A673 (cell line): ENCODE data around the gene RPS21. TPM values are rescaled to one million over a fixed set of nuclear protein-coding genes. Genes with fewer than 3 reads are reported as not detected.

Experiments
- BruUV-seq: library from RNA; stranded (reverse); fragments of 400-500 nt; replicated peaks from 2 replicates; lab custom pipeline; 2021; lab: Mats Ljungman, UMichigan
- CTCF ChIA-PET: fragments of 300-600 bp; sonication (Branson Sonifier 250); formaldehyde crosslinking; loops from one replicate; lab custom pipeline; 2022; ENCODE audit warnings: antibody characterized with exemption; lab: Charles Lee
- POLR2A ChIA-PET: fragments of 300-600 bp; sonication (Branson Sonifier 250); formaldehyde crosslinking; loops from one replicate; lab custom pipeline; 2022; ENCODE audit warnings: antibody characterized with exemption; ENCODE audit not compliant: low non-redundant PET; lab: Charles Lee
- DNase-seq: peaks from one replicate; pipeline ENCODE4 v3.0.0-alpha.2; 2015; ENCODE audit warnings: low spot score
- H3K27ac ChIP-seq: fragments of 200-600 bp; sonication (generic); 2 replicates; pipeline ENCODE4 v1.5.1; 2016; ENCODE audit warnings: mixed run types, low read depth, mild to moderate bottlenecking, mixed read lengths, antibody characterized with exemption, low read length; ENCODE audit not compliant: poor library complexity, severe bottlenecking
- H3K27me3 ChIP-seq: fragments of 200-600 bp; sonication (generic); replicated peaks from 2 replicates; pipeline ENCODE4 v1.6.1; 2017; ENCODE audit warnings: mixed run types, low read depth, mild to moderate bottlenecking, mixed read lengths, antibody characterized with exemption, low read length; ENCODE audit not compliant: insufficient read depth, poor library complexity
- H3K36me3 ChIP-seq: fragments of 200-600 bp; sonication (generic); 2 replicates; pipeline ENCODE4 v1.6.1; 2016; ENCODE audit warnings: mixed run types, mild to moderate bottlenecking, mixed read lengths, antibody characterized with exemption, low read length; ENCODE audit not compliant: insufficient read depth, poor library complexity, severe bottlenecking
- H3K4me1 ChIP-seq: fragments of 200-600 bp; sonication (generic); 2 replicates; pipeline ENCODE4 v1.6.1; 2017; ENCODE audit warnings: mixed run types, mild to moderate bottlenecking, mixed read lengths, antibody characterized with exemption, low read length; ENCODE audit not compliant: insufficient read depth, poor library complexity, severe bottlenecking
- H3K4me3 ChIP-seq: fragments of 200-600 bp; sonication (generic); 2 replicates; pipeline ENCODE4 v1.5.1; 2016; ENCODE audit warnings: low read depth, mixed run types, mild to moderate bottlenecking, mixed read lengths, low read length; ENCODE audit not compliant: poor library complexity, severe bottlenecking
- H3K9me3 ChIP-seq: fragments of 200-600 bp; sonication (generic); 2 replicates; pipeline ENCODE4 v1.6.1; 2016; ENCODE audit warnings: mixed run types, low read depth, mild to moderate bottlenecking, mixed read lengths, antibody characterized with exemption, low read length; ENCODE audit not compliant: poor library complexity, severe bottlenecking
- CTCF ChIP-seq: fragments of 300-800, 200-600 bp; sonication (generic); conservative IDR thresholded peaks from 2 replicates; pipeline ENCODE4 v1.5.1; 2017; ENCODE audit warnings: low read depth, mild to moderate bottlenecking, antibody characterized with exemption, low read length, moderate library complexity, mixed read lengths
- EZH2 ChIP-seq: fragments of 200-600 bp; sonication (generic); IDR thresholded peaks from 2 replicates; pipeline ENCODE4 v1.6.1; 2017; ENCODE audit warnings: borderline replicate concordance, low read depth, mild to moderate bottlenecking, mixed read lengths, antibody characterized with exemption, low read length; ENCODE audit not compliant: poor library complexity, severe bottlenecking
- intact Hi-C: fragments of 100-400 bp; cut with micrococcal nuclease; formaldehyde crosslinking; loops from one replicate; pipeline ENCODE4 v1.10.0; 2022; ENCODE audit not compliant: unreplicated experiment
- total RNA-seq: library from RNA; stranded (reverse); gene quantifications from 2 replicates; pipeline ENCODE4 v1.2.3, GENCODE V29; 2021

Gene RPS21
- total RNA-seq, 1 experiment from 2014 or later = 1,506 TPM

- no peak for TF ChIP-seq EZH2
- TF ChIP-seq CTCF = no peak
- intact Hi-C loops = no loop called here
- H3K4me3 ChIP-seq = no peak overlapping the region
- ChIA-PET POLR2A (no interaction called here), CTCF (no interaction called here)
- no peak for DNase-seq
- H3K9me3 ChIP-seq = no peaks in the 10 kb centered on the region
- H3K4me1 ChIP-seq = no peaks in the 10 kb centered on the region
- H3K27me3 ChIP-seq = no peaks in the 10 kb centered on the region
- no peaks in the 10 kb centered on the region for H3K36me3 ChIP-seq
- no peak overlapping the region for H3K27ac ChIP-seq
- BruUV-seq = no TSS peak
These were observed 30.9 kb upstream of the RPS21 start for GRCh38 chr20:62355878-62356588.

- no peak overlapping the region for H3K4me3 ChIP-seq
- BruUV-seq = no TSS peak
- POLR2A ChIA-PET = no interaction called here
- no peak overlapping the region for H3K27ac ChIP-seq
- DNase-seq = no peak
- H3K27me3 ChIP-seq = no peaks in the 10 kb centered on the region
- H3K9me3 ChIP-seq = no peaks in the 10 kb centered on the region
- H3K36me3 ChIP-seq = no peaks in the 10 kb centered on the region
- TF ChIP-seq CTCF (no peak), EZH2 (no peak)
- H3K4me1 ChIP-seq = no peaks in the 10 kb centered on the region
- intact Hi-C loops = no loop called here
- CTCF ChIA-PET = no interaction called here
These were observed 30.2 kb upstream of the RPS21 start for GRCh38 chr20:62356589-62357186.

- intact Hi-C loops = no loop called here
- Histone ChIP-seq H3K4me3 (no peak overlapping the region), H3K9me3 (no peaks in the 10 kb centered on the region), H3K36me3 (no peaks in the 10 kb centered on the region), H3K27ac (no peak overlapping the region), H3K27me3 (no peaks in the 10 kb centered on the region), H3K4me1 (no peaks in the 10 kb centered on the region)
- ChIA-PET CTCF (no interaction called here), POLR2A (no interaction called here)
- BruUV-seq = no TSS peak
- TF ChIP-seq CTCF (no peak), EZH2 (no peak)
- no peak for DNase-seq
These were observed 29.7 kb upstream of the RPS21 start for GRCh38 chr20:62357187-62357667.
